Psoas muscle (tissue), 8 donors: ENCODE data around the gene RIN3. TPM values are rescaled to one million over a fixed set of nuclear protein-coding genes. Genes with fewer than 3 reads are reported as not detected.
A peak's percentile ranks its signal among the peaks of the same experiment; 100 is the strongest.

Experiments
- ATAC-seq, 4 donors: fragments of 200-7000 bp; cut with Tn5 transposase; one replicate each; pipeline ENCODE4 v1.9.1; 2020; ENCODE audit warnings: moderate library complexity in 3 of 4, mild to moderate bottlenecking in 2 of 4
- DNase-seq, 2 donors: peaks; one replicate each; pipeline ENCODE4 v3.0.0-alpha.2; 2020
- H3K27ac ChIP-seq: fragments of 200-600 bp; one replicate; pipeline ENCODE4 v1.8.0; 2022
- H3K27me3 ChIP-seq, 3 donors: fragments of 200-600 bp in 1 of 3; one replicate each; pipeline versions ENCODE4 v1.6.1 to v1.8.0; 2013 to 2022; ENCODE audit warnings: low read length in 2 of 3, mild to moderate bottlenecking in 2 of 3, moderate library complexity in 1 of 3; ENCODE audit not compliant: insufficient read depth in 3 of 3
- H3K36me3 ChIP-seq, 2 donors: fragments of 200-600 bp in 1 of 2; one replicate each; pipeline versions ENCODE4 v1.6.1 to v1.8.0; 2013 to 2022; ENCODE audit warnings: low read depth in 1 of 2, mild to moderate bottlenecking in 1 of 2, moderate library complexity in 1 of 2; ENCODE audit not compliant: insufficient read depth in 1 of 2
- H3K4me1 ChIP-seq: fragments of 200-600 bp; one replicate; pipeline ENCODE4 v1.8.0; 2022
- H3K4me3 ChIP-seq: fragments of 200-600 bp; one replicate; pipeline ENCODE4 v1.8.0; 2022; ENCODE audit warnings: mild to moderate bottlenecking
- H3K9me3 ChIP-seq: fragments of 200-600 bp; one replicate; pipeline ENCODE4 v1.8.0; 2022
- CTCF ChIP-seq: fragments of 200-600 bp; IDR thresholded peaks from one replicate; pipeline ENCODE4 v1.8.0; 2022; ENCODE audit warnings: antibody characterized with exemption
- WGBS, 3 donors: extraction: QIAGEN DNeasy Blood & Tissue Kit; methylation state at CpG; one replicate each; pipeline versions ENCODE4 v1.1.6 to v1.1.7; 2013; 5-methylcytosine and 5-hydroxymethylcytosine counted together
- intact Hi-C, 2 donors: fragments of 100-400 bp; cut with DNase I; formaldehyde crosslinking; loops; one replicate each; pipeline versions ENCODE4 v1.11.0 to v1.14.2; 2022
- polyA plus RNA-seq, 3 donors: library from polyadenylated mRNA; stranded (reverse); fragments of 200-250 nt; gene quantifications; one replicate each; pipeline ENCODE4 v1.2.3, GENCODE V29; 2013
- total RNA-seq, 4 donors: library from RNA; stranded (reverse); fragmentation: NEBNext Ultra II Directional in 2 of 4; extraction: Animal tissue kit (Norgen Biotek cat#: 25700) in 2 of 4; gene quantifications; one replicate each; pipeline versions ENCODE4 v1.2.1 to v1.2.4, GENCODE V29; 2021 to 2023
- donor health status: healthy with polysubstance abuse.
- donor health status: DM: no; HTN: no; CAD: no; lungs with moderate emphysema.
- donor health status: Bipolar disorder and iron deficiency.
- donor health status: healthy.
- donor health status: DM: yes; HTN: yes; CAD: no.
- donor health status: DM: no; HTN: no; CAD: no.
- donor health status: DM: no; HTN: no; CAD: no.
- donor health status: DM: yes; HTN: yes; CAD: no.

The RIN3 gene
- total and polyA plus RNA-seq, 7 donors: 1.2 to 8.7 (median 3.8) TPM

DNA sequence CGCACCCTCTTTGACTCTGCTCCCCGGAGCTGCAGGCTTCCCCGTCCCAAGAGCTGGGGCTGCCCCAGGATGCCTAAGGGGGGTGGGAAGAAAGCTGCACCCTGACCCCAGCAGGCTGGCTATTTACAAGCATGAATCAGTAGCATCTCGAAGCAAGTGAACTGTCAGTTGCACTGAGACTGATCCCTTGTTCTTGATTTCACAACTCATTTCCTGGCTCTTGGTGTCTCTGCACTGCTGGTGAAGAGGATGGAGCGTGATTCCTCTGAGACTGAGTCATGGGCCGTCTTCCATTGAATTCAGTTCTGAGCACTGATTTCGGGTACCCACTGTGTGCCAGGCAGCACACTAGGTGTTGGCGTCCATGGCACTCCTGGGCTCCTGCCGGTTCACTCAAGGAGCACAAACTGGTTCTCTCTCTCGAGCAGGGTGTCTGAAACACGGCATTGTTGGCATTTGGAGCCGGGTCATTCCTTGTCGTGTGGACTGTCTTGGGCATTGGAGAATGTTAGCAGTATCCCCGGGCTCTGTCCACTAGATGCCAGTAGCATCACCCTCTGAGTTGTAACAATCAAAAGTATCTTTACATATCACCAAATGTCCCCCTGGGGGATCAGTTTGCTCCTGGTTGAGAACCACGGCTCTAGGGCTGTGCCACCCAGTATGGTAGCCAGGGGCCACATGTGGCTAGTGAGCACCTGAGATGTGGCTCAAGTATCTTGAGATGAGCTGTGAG lies 86.9 kb downstream of the RIN3 start:
- Histone ChIP-seq H3K4me1 (no peaks in the 10 kb centered on the region), H3K27me3 (peaks cover 0 to 4% (median 0%) of the 10 kb centered on the region in 3 donors), H3K36me3 (no peaks in the 10 kb centered on the region), H3K4me3 (no peak overlapping the region), H3K9me3 (no peaks in the 10 kb centered on the region), H3K27ac (no peak overlapping the region)
- intact Hi-C loops: no loop called here
- ATAC-seq (no peak), DNase-seq (no peak)
- no peak for TF ChIP-seq CTCF
- WGBS, 3 donors: 61 to 80% (median 66%) methylated on average over 13 to 15 of the region's 15 CpGs

- TF ChIP-seq CTCF: no peak
- 89 to 93% (median 92%) methylated on average over 9 of the region's 9 CpGs for WGBS, 3 donors
- no peaks in the 10 kb centered on the region for H3K4me1 ChIP-seq
- ATAC-seq (no peak), DNase-seq (no peak)
- no peaks in the 10 kb centered on the region for H3K9me3 ChIP-seq
- no peaks in the 10 kb centered on the region for H3K36me3 ChIP-seq
- no peak overlapping the region for H3K27ac ChIP-seq
- no peak overlapping the region for H3K4me3 ChIP-seq
- intact Hi-C loops: no loop called here
- peaks cover 0 to 4% (median 0%) of the 10 kb centered on the region in 3 donors for H3K27me3 ChIP-seq
These were observed 87.6 kb downstream of the RIN3 start for GRCh38 chr14:92601131-92601710.

DNA sequence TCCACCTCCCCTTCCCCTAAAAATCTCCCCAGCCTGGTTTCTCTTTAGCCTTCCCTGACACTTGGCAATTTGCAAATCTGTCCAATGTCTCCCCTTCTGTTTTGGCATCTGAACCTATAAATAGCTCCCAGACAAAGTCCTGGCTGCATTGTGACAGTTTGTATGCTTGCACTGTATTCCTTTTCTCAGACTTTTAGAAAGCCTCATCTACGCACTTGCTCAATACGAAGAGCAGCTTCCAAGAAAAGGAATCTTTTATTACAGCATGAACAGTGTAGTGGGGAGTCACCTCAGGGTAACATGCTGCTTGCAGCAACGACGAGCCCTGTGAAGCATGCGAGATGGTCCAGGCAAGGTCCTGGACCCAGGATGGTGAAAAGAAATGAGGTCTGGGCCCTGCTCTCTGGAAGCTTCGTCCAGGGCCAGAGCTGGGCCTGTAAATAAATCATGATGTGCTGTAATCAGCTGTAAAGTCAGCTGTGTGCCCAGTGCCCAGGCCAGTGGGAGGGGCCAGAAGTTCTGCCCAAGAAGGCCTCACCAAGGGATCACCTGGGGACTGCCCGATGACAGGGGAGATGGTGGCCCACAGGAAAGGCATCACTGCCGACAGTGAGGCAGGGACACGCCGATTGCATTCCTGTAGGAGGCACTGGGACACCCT lies 88.3 kb downstream of the RIN3 start:
- ATAC-seq: peak in 2 of 4 donors; percentile 32 to 72
- Histone ChIP-seq H3K27me3 (peaks cover 0 to 4% (median 0%) of the 10 kb centered on the region in 3 donors), H3K36me3 (no peaks in the 10 kb centered on the region), H3K4me3 (no peak overlapping the region), H3K4me1 (no peaks in the 10 kb centered on the region), H3K27ac (no peak overlapping the region), H3K9me3 (no peaks in the 10 kb centered on the region)
- TF ChIP-seq CTCF: no peak
- DNase-seq: no peak
- WGBS, 3 donors: 51 to 68% (median 60%) methylated on average over 10 of the region's 10 CpGs
- intact Hi-C loops: no loop called here

DNA sequence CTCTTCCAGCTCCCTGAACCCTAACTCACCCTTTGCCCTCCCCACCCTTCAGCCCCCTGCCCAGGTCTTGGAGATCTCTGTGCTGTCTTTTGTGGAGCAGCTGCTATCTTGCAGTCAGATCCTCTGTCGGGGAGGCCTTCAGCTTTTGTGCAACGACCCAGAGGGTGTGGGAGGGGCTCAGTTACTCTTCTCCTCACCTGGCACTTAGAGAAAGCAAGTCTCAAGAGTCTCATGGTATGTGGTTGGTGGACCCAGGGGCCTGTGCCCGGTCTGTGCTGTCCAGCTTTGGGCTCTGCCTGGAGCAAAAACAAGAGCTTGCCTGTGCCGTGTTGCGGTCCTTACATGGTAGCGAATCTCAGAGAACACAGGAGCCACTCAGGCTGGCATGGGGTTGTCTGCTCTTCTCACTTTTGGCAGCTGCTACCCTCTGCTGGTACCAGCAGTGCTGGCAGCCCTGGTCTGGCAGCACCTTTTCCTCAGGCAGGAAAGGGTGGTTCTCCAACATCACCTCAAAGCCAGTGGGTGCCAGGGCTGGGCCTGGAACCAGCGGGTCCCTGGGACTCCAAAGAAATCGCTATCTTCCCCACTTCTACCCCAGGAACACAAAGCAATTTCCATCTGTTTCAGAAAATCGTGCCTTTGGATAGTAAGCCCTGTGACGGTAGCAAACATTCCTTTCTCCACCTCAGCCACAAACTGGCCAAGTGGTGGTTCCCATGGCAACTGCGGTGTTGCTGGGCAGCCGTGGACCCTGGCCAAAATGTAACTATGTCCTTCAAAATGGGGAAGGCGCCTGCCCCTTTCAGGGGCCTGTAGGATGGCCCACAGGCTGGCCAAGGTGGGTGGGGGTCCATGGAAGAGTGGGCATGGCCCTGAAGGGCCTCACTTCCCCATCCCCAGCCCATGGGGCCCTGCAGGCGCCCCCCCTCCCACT lies 90.0 kb downstream of the RIN3 start:
- intact Hi-C loops: no loop called here
- no peak overlapping the region for H3K4me3 ChIP-seq
- no peaks in the 10 kb centered on the region for H3K4me1 ChIP-seq
- TF ChIP-seq CTCF: no peak
- H3K27ac ChIP-seq: no peak overlapping the region
- H3K27me3 ChIP-seq: peaks cover 0 to 4% (median 0%) of the 10 kb centered on the region in 3 donors
- H3K9me3 ChIP-seq: no peaks in the 10 kb centered on the region
- DNase-seq (no peak), ATAC-seq (peak in 1 of 4 donors; percentile 51)
- H3K36me3 ChIP-seq: no peaks in the 10 kb centered on the region
- WGBS, 3 donors: 32 to 44% (median 39%) methylated on average over 14 of the region's 14 CpGs
